Gastrocnemius medialis (tissue), 4 donors: ENCODE results near the gene IL7R.

Experiments used
- POLR2A ChIP-seq, 2 donors: fragments of 450-650 bp; IDR thresholded peaks; one replicate each; pipeline ENCODE4 v1.6.1; 2017; ENCODE audit warnings: antibody characterized with exemption in 2 of 2, mild to moderate bottlenecking in 2 of 2, moderate library complexity in 2 of 2
- TF ChIP-seq, protein P1 (sequence below), 5 experiments: fragments of 450-650 bp in 3 of 5; fragments of 200-600 bp in 2 of 5; sonication (generic) in 2 of 5; IDR thresholded peaks in 4 of 5; conservative IDR thresholded peaks in 1 of 5; 1 replicate in 4 of 5; 2 replicates in 1 of 5; pipeline ENCODE4 v1.5.1; 2016 to 2019; ENCODE audit warnings: antibody characterized with exemption in 5 of 5, mild to moderate bottlenecking in 3 of 5, moderate library complexity in 3 of 5

DNA sequence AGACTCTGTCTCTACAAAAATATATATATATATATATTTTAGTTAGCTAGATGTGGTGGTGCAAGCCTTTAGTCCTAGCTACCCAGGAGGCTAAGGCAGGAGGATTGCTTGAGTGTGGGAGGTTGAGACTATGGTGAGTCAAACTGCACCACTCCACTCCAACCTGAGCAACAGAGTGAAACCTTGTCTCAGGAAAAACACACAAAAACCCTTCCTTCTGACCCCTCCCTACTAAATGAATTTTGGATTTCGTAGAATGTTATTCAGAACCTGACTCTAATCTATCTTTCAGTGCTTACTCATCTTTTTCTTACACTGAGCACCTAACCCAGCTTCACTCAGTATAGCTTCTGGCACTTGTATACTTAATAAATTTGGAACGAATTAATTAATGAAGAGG is 35.2 kb upstream of the IL7R start:
- TF ChIP-seq, protein P1, sequence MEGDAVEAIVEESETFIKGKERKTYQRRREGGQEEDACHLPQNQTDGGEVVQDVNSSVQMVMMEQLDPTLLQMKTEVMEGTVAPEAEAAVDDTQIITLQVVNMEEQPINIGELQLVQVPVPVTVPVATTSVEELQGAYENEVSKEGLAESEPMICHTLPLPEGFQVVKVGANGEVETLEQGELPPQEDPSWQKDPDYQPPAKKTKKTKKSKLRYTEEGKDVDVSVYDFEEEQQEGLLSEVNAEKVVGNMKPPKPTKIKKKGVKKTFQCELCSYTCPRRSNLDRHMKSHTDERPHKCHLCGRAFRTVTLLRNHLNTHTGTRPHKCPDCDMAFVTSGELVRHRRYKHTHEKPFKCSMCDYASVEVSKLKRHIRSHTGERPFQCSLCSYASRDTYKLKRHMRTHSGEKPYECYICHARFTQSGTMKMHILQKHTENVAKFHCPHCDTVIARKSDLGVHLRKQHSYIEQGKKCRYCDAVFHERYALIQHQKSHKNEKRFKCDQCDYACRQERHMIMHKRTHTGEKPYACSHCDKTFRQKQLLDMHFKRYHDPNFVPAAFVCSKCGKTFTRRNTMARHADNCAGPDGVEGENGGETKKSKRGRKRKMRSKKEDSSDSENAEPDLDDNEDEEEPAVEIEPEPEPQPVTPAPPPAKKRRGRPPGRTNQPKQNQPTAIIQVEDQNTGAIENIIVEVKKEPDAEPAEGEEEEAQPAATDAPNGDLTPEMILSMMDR (IDR thresholded peaks at IDR 0.05 in 4 of 5, conservative IDR thresholded peaks at IDR 0.05 in 1 of 5) = no peak
- no peak for TF ChIP-seq POLR2A (IDR thresholded peaks at IDR 0.05)
